ENCODE results near the gene LCN12.

The LCN12 gene

GRCh38 chr9:136958898-136959850 lies 7.1 kb downstream of the LCN12 start:
- DNase-seq (ENCODE audit: low spot score), result no peak

GRCh38 chr9:136960212-136960937 lies 8.3 kb downstream of the LCN12 start:
- no peak for DNase-seq (ENCODE audit: low spot score)

- DNase-seq (ENCODE audit: low spot score), result no peak
Observed at GRCh38 chr9:136960938-136961275, 8.8 kb downstream of the LCN12 start.

- DNase-seq (ENCODE audit: low spot score), result no peak
Observed at GRCh38 chr9:136961279-136962065, 9.4 kb downstream of the LCN12 start.

GRCh38 chr9:136962163-136962562 lies 10.1 kb downstream of the LCN12 start:
- no peak for DNase-seq (ENCODE audit: low spot score)

GRCh38 chr9:136962701-136963248 lies 10.7 kb downstream of the LCN12 start:
- no peak for DNase-seq (ENCODE audit: low spot score)

GRCh38 chr9:136963341-136963740 lies 11.3 kb downstream of the LCN12 start:
- DNase-seq (ENCODE audit: low spot score), result no peak

GRCh38 chr9:136963751-136964150 lies 11.7 kb downstream of the LCN12 start:
- DNase-seq (ENCODE audit: low spot score), result no peak

GRCh38 chr9:136964171-136964689 lies 12.2 kb downstream of the LCN12 start:
- DNase-seq (ENCODE audit: low spot score), result no peak

- DNase-seq (ENCODE audit: low spot score), result no peak
Observed at GRCh38 chr9:136964833-136965422, 12.9 kb downstream of the LCN12 start.

- DNase-seq (ENCODE audit: low spot score), result peak; percentile 59
Observed at GRCh38 chr9:136965771-136966484, 13.9 kb downstream of the LCN12 start.

- DNase-seq (ENCODE audit: low spot score), result no peak
Observed at GRCh38 chr9:136968333-136969127, 16.5 kb downstream of the LCN12 start.

GRCh38 chr9:136969150-136969549 lies 17.1 kb downstream of the LCN12 start:
- DNase-seq (ENCODE audit: low spot score), result no peak

GRCh38 chr9:136969774-136970173 lies 17.7 kb downstream of the LCN12 start:
- DNase-seq (ENCODE audit: low spot score), result no peak

- DNase-seq (ENCODE audit: low spot score), result no peak
Observed at GRCh38 chr9:136970361-136970760, 18.3 kb downstream of the LCN12 start.

- DNase-seq (ENCODE audit: low spot score), result no peak
Observed at GRCh38 chr9:136971746-136972145, 19.7 kb downstream of the LCN12 start.

- DNase-seq (ENCODE audit: low spot score), result no peak
Observed at GRCh38 chr9:136972335-136972734, 20.3 kb downstream of the LCN12 start.

GRCh38 chr9:136972743-136973142 lies 20.7 kb downstream of the LCN12 start:
- DNase-seq (ENCODE audit: low spot score), result no peak

- no peak for DNase-seq (ENCODE audit: low spot score)
Observed at GRCh38 chr9:136973618-136974617, 21.8 kb downstream of the LCN12 start.

All from COLO829 (cell line).